CD4-positive, alpha-beta T cell (primary cell): ENCODE data around the gene UBALD1. TPM values are rescaled to one million over a fixed set of nuclear protein-coding genes. Genes with fewer than 3 reads are reported as not detected.

Experiments
- ATAC-seq: fragments of 200-7000 bp; cut with Tn5 transposase; one replicate; pipeline ENCODE4 v1.10.0; 2022; ENCODE audit warnings: mild to moderate bottlenecking; ENCODE audit not compliant: poor library complexity
- CTCF ChIA-PET: fragments of 350-600 bp; sonication (Branson Sonifier 250); formaldehyde crosslinking; loops from one replicate; lab custom pipeline; 2021; ENCODE audit warnings: antibody characterized with exemption, inconsistent platforms; lab: Charles Lee
- POLR2A ChIA-PET: fragments of 350-600 bp; sonication (Branson Sonifier 250); formaldehyde crosslinking; loops from one replicate; lab custom pipeline; 2021; ENCODE audit warnings: antibody characterized with exemption, inconsistent platforms; lab: Charles Lee
- DNase-seq, 14 experiments: peaks; one replicate each; pipeline ENCODE4 v3.0.0-alpha.2; 2013 to 2020; ENCODE audit warnings: mixed read lengths in 2 of 14
- H3K27ac ChIP-seq, 2 donors: one replicate each; pipeline versions ENCODE4 v1.5.1 to v1.7.0; 2013; ENCODE audit warnings: low read length in 2 of 2, low read depth in 1 of 2, mild to moderate bottlenecking in 1 of 2
- H3K27me3 ChIP-seq, 2 experiments: 1 replicate in 1 of 2; 2 replicates in 1 of 2; pipeline versions ENCODE4 v1.6.1 to v1.7.0; 2013; ENCODE audit warnings: low read length in 2 of 2, control low read depth in 1 of 2, mild to moderate bottlenecking in 1 of 2, moderate library complexity in 1 of 2; ENCODE audit not compliant: insufficient read depth in 2 of 2, control insufficient read depth in 1 of 2
- H3K36me3 ChIP-seq: one replicate; pipeline ENCODE4 v1.6.1; 2013; ENCODE audit warnings: low read length, control low read depth; ENCODE audit not compliant: insufficient read depth
- H3K4me1 ChIP-seq: one replicate; pipeline ENCODE4 v1.6.1; 2013; ENCODE audit warnings: low read length, control low read depth; ENCODE audit not compliant: insufficient read depth
- H3K4me3 ChIP-seq: one replicate; pipeline ENCODE4 v1.5.1; 2013; ENCODE audit warnings: mild to moderate bottlenecking, low read length, moderate library complexity
- H3K9me3 ChIP-seq, 2 experiments: 1 replicate in 1 of 2; 2 replicates in 1 of 2; pipeline versions ENCODE4 v1.6.1 to v1.7.0; 2013; ENCODE audit warnings: low read length in 2 of 2, mild to moderate bottlenecking in 2 of 2, control low read depth in 1 of 2, moderate library complexity in 1 of 2; ENCODE audit not compliant: control insufficient read depth in 1 of 2, insufficient read depth in 1 of 2
- H3K27ac Mint-ChIP-seq: one replicate; pipeline ENCODE4 v1.8.0; 2020; ENCODE audit warnings: mixed read lengths
- H3K27me3 Mint-ChIP-seq: one replicate; pipeline ENCODE4 v1.8.0; 2021; ENCODE audit warnings: mixed read lengths
- H3K36me3 Mint-ChIP-seq: one replicate; pipeline ENCODE4 v1.8.0; 2021; ENCODE audit warnings: low read depth, mixed read lengths
- H3K4me1 Mint-ChIP-seq: one replicate; pipeline ENCODE4 v1.8.0; 2021; ENCODE audit warnings: low read depth, mixed read lengths
- H3K4me3 Mint-ChIP-seq: one replicate; pipeline ENCODE4 v1.8.0; 2020; ENCODE audit warnings: mild to moderate bottlenecking, mixed read lengths
- H3K9me3 Mint-ChIP-seq: one replicate; pipeline ENCODE4 v1.8.0; 2020; ENCODE audit warnings: mixed read lengths
- CTCF ChIP-seq: fragments of 200-600 bp; IDR thresholded peaks from one replicate; pipeline ENCODE4 v1.8.0; 2022; ENCODE audit warnings: antibody characterized with exemption, mild to moderate bottlenecking
- intact Hi-C, 2 experiments: fragments of 100-400 bp; cut with DNase I in 1 of 2; cut with micrococcal nuclease in 1 of 2; formaldehyde crosslinking; loops; one replicate each; pipeline versions ENCODE4 v1.15.1 to v1.9.0; 2023 to 2025; cut with DNase I, micrococcal nuclease
- polyA plus RNA-seq, 2 donors: library from polyadenylated mRNA; unstranded; fragments of 120-200 nt; gene quantifications; one replicate each; pipeline ENCODE4 v1.2.1, GENCODE V29; 2013
- total RNA-seq, 174 experiments: library from RNA in 2 of 174; stranded (reverse) in 2 of 174; gene quantifications; one replicate each; pipeline ENCODE4 v1.2.3 and lab custom pipeline; 2021 to 2026

UBALD1 gene
- total RNA-seq: 10 to 100 TPM; 17.5 to 19.3 TPM
- polyA plus RNA-seq (2013, experiment 1 of 2): 12.5 TPM
- polyA plus RNA-seq (2013, experiment 2 of 2): 17.1 TPM
- 3.0 to 27.9 (median 12.5) reads per million in 172 experiments for total RNA-seq (lab: John Stamatoyannopoulos, UW)

DNA sequence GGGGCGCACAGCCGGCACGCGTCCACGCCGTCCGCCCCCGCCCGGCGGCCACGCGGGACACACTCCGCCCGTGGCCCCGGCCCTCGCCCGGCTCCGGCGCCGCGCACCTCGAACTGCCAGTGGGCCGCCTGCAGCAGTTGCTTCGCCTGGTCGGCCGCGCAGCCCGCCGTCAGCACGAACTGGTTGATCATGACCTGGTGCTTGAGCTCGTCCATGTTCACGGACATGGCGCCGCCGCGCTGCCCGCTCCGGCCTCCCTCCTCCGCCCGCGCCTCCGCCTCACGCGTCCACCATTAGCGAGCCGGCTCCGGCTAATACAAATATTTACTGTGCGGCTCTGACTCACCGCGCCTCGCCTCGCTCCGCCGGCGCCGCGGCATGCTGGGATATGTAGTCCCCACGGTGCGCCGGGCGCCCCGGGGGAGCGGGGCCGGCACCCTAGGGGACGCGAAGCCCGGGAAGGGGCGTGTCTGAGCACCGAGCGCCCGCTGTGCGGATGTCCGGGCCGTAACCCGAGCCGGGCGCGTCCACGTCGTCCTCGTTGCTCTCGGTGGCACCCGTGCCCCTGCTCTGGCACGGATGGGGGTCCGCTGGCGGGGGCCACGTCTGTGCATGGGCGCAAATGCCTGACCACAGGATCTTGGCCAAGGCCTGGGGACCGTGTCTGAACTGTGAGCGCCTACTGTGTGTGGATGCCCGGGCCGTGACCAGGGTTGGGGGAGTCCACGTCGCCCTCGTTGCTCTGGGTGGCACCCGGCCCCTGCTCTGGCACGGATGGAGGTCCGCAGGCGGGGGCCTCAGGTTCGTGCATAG is at the start of gene UBALD1:
Gene UBALD1 (minus strand): TSS at position 318 of the 813 bp plus-strand sequence. CDS start 91 bp downstream, at position 227.
- H3K4me3 Mint-ChIP-seq: peak within 1 kb of the TSS; percentile 99
- H3K27me3 Mint-ChIP-seq: no peaks in the 10 kb centered on the region
- DNase-seq (peak; percentile 51 to 91 (median 70)), ATAC-seq (peak; percentile 35)
- ChIA-PET POLR2A (interaction anchor here (1.5 to 4.9 kb wide), 4 partner anchors 11 to 154 kb away, joined by 5 to 54 read pairs (median 24); partner anchors contain the start of genes MGRN1 and NUDT16L1), CTCF (interaction anchor here (1.6 to 3.1 kb wide), 2 partner anchors 10 to 139 kb away, joined by 3 to 28 read pairs; partner anchors contain the start of genes HMOX2 and MGRN1)
- peaks cover 9% of the 10 kb centered on the region for H3K36me3 Mint-ChIP-seq
- intact Hi-C loops: loop anchor here (5.0 to 10.0 kb wide), 8 partner anchors 38 to 1480 kb away; partner anchors contain the start of genes CDIP1 (in 1 of the 2), CORO7 (in 1 of the 2), DNAJA3 (in 1 of the 2) and PAM16 (in 1 of the 2)
- Histone ChIP-seq H3K27ac (peak within 1 kb of the TSS; percentile 79 to 82), H3K9me3 (no peaks in the 10 kb centered on the region), H3K36me3 (peaks cover 7% of the 10 kb centered on the region), H3K4me1 (peaks cover 62% of the 10 kb centered on the region), H3K4me3 (peak within 1 kb of the TSS; percentile 60), H3K27me3 (no peaks in the 10 kb centered on the region)
- no peaks in the 10 kb centered on the region for H3K9me3 Mint-ChIP-seq
- peaks cover 26% of the 10 kb centered on the region for H3K4me1 Mint-ChIP-seq
- TF ChIP-seq CTCF: no peak
- peak within 1 kb of the TSS; percentile 98 for H3K27ac Mint-ChIP-seq

DNA sequence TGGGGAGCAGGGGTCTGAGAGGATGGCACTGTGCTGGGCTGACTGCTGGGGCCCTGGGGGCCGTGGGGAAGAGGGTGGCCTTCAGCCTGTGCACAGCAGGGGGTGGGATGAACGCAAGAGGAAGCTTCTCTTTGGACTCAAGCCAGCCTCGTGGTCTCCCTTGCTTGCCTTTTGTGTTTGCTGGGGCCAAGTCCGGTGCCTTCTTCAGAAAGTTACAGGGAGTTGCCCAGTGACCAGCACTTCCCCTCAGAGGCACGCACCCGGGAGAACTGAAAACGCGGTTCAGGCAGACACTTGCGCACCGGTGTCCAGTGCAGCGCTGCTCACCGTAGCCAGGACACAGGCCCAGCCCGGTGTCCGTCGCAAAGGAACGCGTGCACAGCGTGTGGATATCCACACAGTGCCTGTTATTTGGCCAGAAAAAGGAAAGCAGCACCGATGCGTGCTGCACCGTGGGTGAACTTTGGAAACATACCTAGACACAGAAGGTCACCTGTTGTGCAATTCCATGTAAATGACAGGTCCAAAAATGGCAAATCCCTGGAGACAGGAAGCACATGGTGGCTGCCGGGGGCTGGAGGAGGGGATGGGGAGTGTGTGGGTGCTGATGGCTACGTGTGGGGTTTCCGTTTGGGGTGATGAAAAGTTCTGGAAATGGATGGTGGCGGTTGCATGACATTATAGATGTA is 49.2 kb upstream of the UBALD1 start:
- H3K36me3 ChIP-seq: peaks cover 24% of the 10 kb centered on the region
- no peaks in the 10 kb centered on the region for H3K9me3 Mint-ChIP-seq
- no peaks in the 10 kb centered on the region for H3K27me3 ChIP-seq
- H3K4me3 ChIP-seq: no peak overlapping the region
- H3K27ac Mint-ChIP-seq: peak overlapping the region; percentile 95
- peak overlapping the region; percentile 69 for H3K4me3 Mint-ChIP-seq
- H3K27ac ChIP-seq: peak overlapping the region; percentile 66 to 76
- ChIA-PET CTCF (interaction anchor here (0.6 to 1.2 kb wide), 2 partner anchors 14 to 23 kb away, joined by 3 read pairs; no protein-coding TSS in a partner anchor), POLR2A (interaction anchor here (0.6 to 2.3 kb wide), 5 partner anchors 12 to 70 kb away, joined by 3 to 12 read pairs (median 4); partner anchors contain the start of genes ANKS3, DNAAF8, MGRN1 and NUDT16L1)
- H3K27me3 Mint-ChIP-seq: no peaks in the 10 kb centered on the region
- H3K4me1 Mint-ChIP-seq: peaks cover 60% of the 10 kb centered on the region
- no peak for ATAC-seq
- TF ChIP-seq CTCF: no peak
- peaks cover 21% of the 10 kb centered on the region for H3K36me3 Mint-ChIP-seq
- peaks cover 82% of the 10 kb centered on the region for H3K4me1 ChIP-seq
- peak in 3 of 14 experiments; percentile 16 to 75 (median 69) for DNase-seq
- no peaks in the 10 kb centered on the region for H3K9me3 ChIP-seq
- intact Hi-C loops: loop anchor here in 1 of 2 experiments (2.0 kb wide), 1 partner anchor 29 kb away; the partner anchor contains the start of gene NUDT16L1

- no peak for DNase-seq
- H3K4me3 ChIP-seq: no peak overlapping the region
- no peaks in the 10 kb centered on the region for H3K9me3 Mint-ChIP-seq
- ChIA-PET CTCF (interaction anchor here (0.6 kb wide), 1 partner anchor 23 kb away, joined by 3 read pairs; no protein-coding TSS in a partner anchor), POLR2A (interaction anchor here (1.5 to 2.3 kb wide), 2 partner anchors 30 to 47 kb away, joined by 4 to 12 read pairs; partner anchors contain the start of gene NUDT16L1)
- H3K27ac ChIP-seq: peak overlapping the region; percentile 66 to 76
- peaks cover 21% of the 10 kb centered on the region for H3K36me3 Mint-ChIP-seq
- peak overlapping the region; percentile 95 for H3K27ac Mint-ChIP-seq
- H3K9me3 ChIP-seq: no peaks in the 10 kb centered on the region
- no peaks in the 10 kb centered on the region for H3K27me3 ChIP-seq
- no peaks in the 10 kb centered on the region for H3K27me3 Mint-ChIP-seq
- H3K4me1 Mint-ChIP-seq: peaks cover 65% of the 10 kb centered on the region
- no peak for TF ChIP-seq CTCF
- H3K4me1 ChIP-seq: peaks cover 87% of the 10 kb centered on the region
- ATAC-seq: no peak
- intact Hi-C loops: no loop called here
- H3K36me3 ChIP-seq: peaks cover 23% of the 10 kb centered on the region
- peak overlapping the region; percentile 65 for H3K4me3 Mint-ChIP-seq
These were observed 48.7 kb upstream of the UBALD1 start for GRCh38 chr16:4663465-4663776.
